Endometrium (tissue), 2 donors: ENCODE measurements around the gene FRMPD1.
"Not testable (repeated sequence)": the region's sequence is repeated elsewhere in the genome, so short reads cannot be mapped to it uniquely, and the experiment has no call there.

ENCODE experiments used
- FAIRE-seq: peaks from 2 replicates; lab custom pipeline; 2012; peaks lifted over from hg19 to GRCh38; lab: Jason Lieb, UNC
- donor health status: control.
- donor health status: control.

Gene FRMPD1

GRCh38 chr9:37732952-37733351, 82.2 kb downstream of the FRMPD1 start:
- FAIRE-seq, result no peak

- FAIRE-seq, result no peak
Measured at GRCh38 chr9:37739222-37739621, 88.5 kb downstream of the FRMPD1 start.

GRCh38 chr9:37740128-37740527, 89.4 kb downstream of the FRMPD1 start:
- no peak for FAIRE-seq

- no peak for FAIRE-seq
Measured at GRCh38 chr9:37740631-37741328, 90.0 kb downstream of the FRMPD1 start.

GRCh38 chr9:37745970-37746369, 95.2 kb downstream of the FRMPD1 start:
- no peak for FAIRE-seq

- no peak for FAIRE-seq
Measured at GRCh38 chr9:37746448-37747270, 95.9 kb downstream of the FRMPD1 start.

- FAIRE-seq, result no peak
Measured at GRCh38 chr9:37747271-37747753, 96.6 kb downstream of the FRMPD1 start.

- no peak for FAIRE-seq
Measured at GRCh38 chr9:37749129-37749528, 98.4 kb downstream of the FRMPD1 start.

GRCh38 chr9:37751186-37751585, 100.4 kb downstream of the FRMPD1 start:
- FAIRE-seq, result no peak

- FAIRE-seq, result not testable (repeated sequence)
Measured at GRCh38 chr9:37751704-37752103, 101.0 kb downstream of the FRMPD1 start.

- FAIRE-seq, result not testable (repeated sequence)
Measured at GRCh38 chr9:37752112-37752511, 101.4 kb downstream of the FRMPD1 start.

- no peak for FAIRE-seq
Measured at GRCh38 chr9:37752642-37753488, 102.1 kb downstream of the FRMPD1 start.

GRCh38 chr9:37753489-37754190, 102.9 kb downstream of the FRMPD1 start, which contains the start of gene TRMT10B:
TSS of gene TRMT10B (plus strand) at chr9:37753805. CDS start at chr9:37761932, 8,127 bp downstream.
- FAIRE-seq, result no peak

- no peak for FAIRE-seq
Measured at GRCh38 chr9:37758747-37759146, 108.0 kb downstream of the FRMPD1 start.

- no peak for FAIRE-seq
Measured at GRCh38 chr9:37760416-37761161, 109.8 kb downstream of the FRMPD1 start.

GRCh38 chr9:37761511-37761910, 110.8 kb downstream of the FRMPD1 start:
- FAIRE-seq, result no peak

- not testable (repeated sequence) for FAIRE-seq
Measured at GRCh38 chr9:37765263-37765662, 114.5 kb downstream of the FRMPD1 start.

GRCh38 chr9:37769306-37769705, 118.6 kb downstream of the FRMPD1 start:
- no peak for FAIRE-seq

GRCh38 chr9:37769995-37770394, 119.2 kb downstream of the FRMPD1 start:
- no peak for FAIRE-seq

GRCh38 chr9:37775216-37775919, 124.6 kb downstream of the FRMPD1 start:
- no peak for FAIRE-seq
